SK-N-MC (cell line): ENCODE results near the gene TUBB2A.

Source experiments
- EZH2 ChIP-seq: fragments of 200-600 bp; sonication (generic); IDR thresholded peaks from one replicate; pipeline ENCODE4 v1.6.1; 2017; ENCODE audit warnings: antibody characterized with exemption
- POLR2AphosphoS5 ChIP-seq: IDR thresholded peaks from 2 replicates; pipeline ENCODE4 v1.6.1; 2012; ENCODE audit warnings: mild to moderate bottlenecking, low read depth, low read length, borderline replicate concordance

GRCh38 chr6:3162067-3162497 is 4.7 kb upstream of the TUBB2A start:
- TF ChIP-seq EZH2 (no peak), POLR2AphosphoS5 (no peak)
